ENCODE data around the gene JOSD2.

DNA sequence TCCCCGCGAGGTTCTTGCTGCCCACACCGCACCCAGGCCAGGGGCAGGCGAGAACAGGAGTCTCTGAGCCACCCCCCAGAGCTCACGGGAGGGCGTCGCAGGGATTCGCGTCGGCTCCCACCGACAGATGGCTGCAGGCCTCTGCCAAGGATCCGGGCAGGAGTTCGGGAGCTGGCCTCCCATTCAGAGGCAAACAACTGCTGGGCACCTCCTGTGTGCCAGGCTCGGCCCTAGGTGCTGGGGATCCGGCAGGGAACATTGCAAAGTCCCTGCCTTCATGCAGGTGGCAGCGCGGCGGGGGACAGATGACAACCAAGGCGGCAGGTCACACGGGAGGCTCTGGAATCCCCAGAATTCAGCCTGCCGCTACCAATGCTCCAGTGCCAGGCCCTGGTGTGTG, 32.0 kb upstream of the JOSD2 start:
- TF ChIP-seq EP300 (IDR thresholded peaks at IDR 0.05) (no peak), POLR2A (IDR thresholded peaks at IDR 0.05) (no peak)
- TF ChIP-seq, protein P1, sequence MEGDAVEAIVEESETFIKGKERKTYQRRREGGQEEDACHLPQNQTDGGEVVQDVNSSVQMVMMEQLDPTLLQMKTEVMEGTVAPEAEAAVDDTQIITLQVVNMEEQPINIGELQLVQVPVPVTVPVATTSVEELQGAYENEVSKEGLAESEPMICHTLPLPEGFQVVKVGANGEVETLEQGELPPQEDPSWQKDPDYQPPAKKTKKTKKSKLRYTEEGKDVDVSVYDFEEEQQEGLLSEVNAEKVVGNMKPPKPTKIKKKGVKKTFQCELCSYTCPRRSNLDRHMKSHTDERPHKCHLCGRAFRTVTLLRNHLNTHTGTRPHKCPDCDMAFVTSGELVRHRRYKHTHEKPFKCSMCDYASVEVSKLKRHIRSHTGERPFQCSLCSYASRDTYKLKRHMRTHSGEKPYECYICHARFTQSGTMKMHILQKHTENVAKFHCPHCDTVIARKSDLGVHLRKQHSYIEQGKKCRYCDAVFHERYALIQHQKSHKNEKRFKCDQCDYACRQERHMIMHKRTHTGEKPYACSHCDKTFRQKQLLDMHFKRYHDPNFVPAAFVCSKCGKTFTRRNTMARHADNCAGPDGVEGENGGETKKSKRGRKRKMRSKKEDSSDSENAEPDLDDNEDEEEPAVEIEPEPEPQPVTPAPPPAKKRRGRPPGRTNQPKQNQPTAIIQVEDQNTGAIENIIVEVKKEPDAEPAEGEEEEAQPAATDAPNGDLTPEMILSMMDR (IDR thresholded peaks at IDR 0.05) = no peak
